Right renal cortex interstitium (tissue), 3 donors: ENCODE data around the gene MAP3K5. TPM values are rescaled to one million over a fixed set of nuclear protein-coding genes. Genes with fewer than 3 reads are reported as not detected.

Experiments used
- DNase-seq, 3 donors: peaks; one replicate each; pipeline ENCODE4 v3.0.0-alpha.2; 2013; ENCODE audit warnings: low read depth in 3 of 3, low spot score in 2 of 3
- polyA plus RNA-seq, 3 donors: library from polyadenylated mRNA; unstranded; fragments of 120-200 nt; gene quantifications; one replicate each; pipeline ENCODE4 v1.2.1, GENCODE V29; 2013; ENCODE audit not compliant: insufficient read length in 3 of 3

The MAP3K5 gene
- polyA plus RNA-seq, 3 donors: 6.1 to 6.5 (median 6.2) TPM

DNA sequence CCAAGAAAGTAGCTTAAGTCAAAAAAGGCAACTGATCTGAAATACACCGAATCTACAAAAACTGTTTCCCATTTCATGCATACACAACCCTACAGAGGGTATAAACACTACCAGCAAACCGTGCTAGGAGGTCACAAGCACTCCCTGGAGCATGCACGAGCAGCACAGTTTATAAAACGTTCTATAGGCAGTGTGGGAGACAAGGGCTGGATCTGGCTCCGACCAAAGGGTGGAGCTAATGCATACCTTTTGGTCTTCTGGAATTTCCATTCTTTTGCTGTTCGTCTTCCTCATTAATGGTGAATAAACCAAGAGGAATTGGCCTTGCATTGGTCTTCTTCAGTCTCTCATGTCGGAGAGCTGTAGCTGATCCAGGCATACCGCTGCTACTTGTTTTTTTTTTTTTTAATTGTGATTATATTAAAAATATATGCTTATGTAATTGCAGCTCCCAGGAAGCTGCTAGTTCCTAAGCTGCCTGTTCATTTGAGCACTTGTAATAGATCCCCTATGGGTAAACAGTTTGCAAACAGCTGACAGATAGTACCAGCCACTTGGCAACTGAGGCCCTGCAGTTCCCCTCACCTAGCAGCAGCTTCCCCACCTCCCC, 266.6 kb downstream of the MAP3K5 start:
- DNase-seq: no peak

DNA sequence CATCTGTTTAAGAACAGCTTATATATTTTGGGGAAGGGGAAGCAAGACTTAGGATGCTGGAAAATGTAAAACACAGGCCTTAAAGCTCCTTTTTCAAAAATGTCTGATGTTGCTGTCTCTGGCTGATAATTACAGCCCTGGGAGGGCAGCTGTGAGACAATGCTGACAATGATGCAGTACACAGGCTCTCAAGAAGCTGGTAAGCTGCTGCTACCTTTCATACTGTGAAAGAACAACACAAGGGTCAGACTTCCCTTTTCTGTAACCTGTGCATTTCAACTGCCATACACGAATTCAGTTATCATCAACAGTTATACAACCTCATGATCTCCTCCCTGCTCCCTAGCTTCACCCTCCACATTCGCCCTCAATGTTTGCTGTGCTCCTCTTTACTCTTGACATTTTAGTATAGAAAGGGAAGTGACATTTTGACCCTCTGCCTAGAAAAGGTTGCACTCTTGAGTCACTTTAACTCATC, 267.3 kb downstream of the MAP3K5 start:
- DNase-seq: no peak

DNA sequence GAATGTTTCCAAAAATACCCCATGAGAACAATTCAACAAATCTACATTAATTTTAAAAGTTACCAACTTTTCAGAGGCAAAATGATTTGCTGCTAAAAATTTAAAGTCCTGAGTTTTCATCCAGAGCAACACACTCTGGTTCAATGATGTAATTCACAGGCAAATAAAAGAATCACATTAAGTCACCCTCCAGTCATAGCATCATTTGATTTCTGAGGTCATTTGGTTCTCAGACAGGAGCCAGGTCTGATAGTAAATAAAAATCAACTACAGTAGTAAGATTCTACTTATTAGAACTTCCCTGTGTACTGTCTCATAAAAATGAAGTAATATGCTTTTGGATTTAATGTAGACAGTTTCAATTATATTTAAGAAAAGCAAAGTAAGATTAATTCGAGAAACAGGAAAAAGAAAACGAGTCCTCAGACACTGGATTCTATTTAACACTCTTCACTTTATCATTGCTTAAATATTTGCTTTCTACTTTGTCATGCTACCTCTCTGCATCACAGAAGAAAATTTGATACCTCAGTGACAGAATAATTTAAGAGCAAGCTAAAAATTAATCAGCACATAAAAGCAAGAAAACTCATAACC, 267.8 kb downstream of the MAP3K5 start:
- DNase-seq: no peak

- DNase-seq: no peak
Observed at GRCh38 chr6:136523196-136523595, 269.1 kb downstream of the MAP3K5 start.

- no peak for DNase-seq
Observed at GRCh38 chr6:136522636-136523035, 269.6 kb downstream of the MAP3K5 start.

DNA sequence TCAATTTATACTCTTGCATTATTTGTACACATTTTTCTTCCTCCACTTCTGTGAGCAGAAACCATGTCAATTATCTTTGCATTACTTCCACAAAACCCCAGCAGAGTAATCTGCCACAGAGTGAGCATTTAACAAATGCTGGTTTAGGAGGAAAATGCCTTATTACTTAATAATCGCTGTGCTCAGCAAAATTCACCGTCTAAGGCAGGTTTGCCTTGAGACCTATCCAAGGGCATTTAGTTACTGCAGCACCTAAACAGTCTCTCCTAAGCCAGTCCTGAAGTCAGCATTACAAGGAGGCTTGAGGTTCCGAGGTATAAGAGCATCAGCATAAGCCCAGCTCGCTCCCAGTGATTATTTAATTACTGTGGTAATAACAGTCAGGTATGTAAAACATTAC, 270.4 kb downstream of the MAP3K5 start:
- no peak for DNase-seq

DNA sequence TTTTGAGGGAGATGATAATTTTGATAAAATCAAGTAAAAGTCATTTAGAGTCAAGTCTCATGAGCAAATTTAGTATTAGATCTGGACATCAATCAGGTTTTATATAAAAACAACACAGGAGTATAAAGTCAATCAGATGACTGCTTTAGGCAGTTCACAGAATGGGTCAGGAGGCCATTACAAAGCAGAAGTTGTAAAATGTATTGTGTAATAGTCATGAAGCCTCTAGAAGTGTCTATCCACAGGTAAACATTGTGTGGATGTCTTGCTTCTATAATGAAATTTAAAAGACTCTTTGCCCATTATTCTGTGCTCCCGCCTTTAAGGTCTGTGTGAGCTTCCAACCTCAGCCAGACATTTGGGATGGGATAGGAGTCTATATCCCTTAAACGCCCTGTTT, 270.9 kb downstream of the MAP3K5 start:
- no peak for DNase-seq

DNA sequence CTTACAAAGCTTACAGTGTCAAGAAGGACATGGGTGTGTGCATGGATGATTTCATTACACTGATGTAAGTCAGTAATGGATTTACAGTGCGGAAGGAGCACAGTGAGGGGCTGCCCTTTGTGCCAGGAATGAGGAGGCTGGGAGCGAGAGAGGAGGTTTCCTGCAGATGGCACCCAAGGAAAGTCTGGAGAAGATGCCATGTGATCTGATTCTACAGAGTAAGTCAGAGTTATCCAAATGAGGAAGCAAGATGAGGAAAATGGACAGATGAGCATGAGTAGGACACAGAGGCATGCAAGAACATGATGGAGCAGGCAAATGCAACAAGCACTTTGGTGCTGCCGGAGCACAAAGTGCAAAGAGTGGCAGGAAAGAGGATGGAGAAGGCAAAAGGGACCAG, 271.8 kb downstream of the MAP3K5 start:
- DNase-seq: no peak

DNA sequence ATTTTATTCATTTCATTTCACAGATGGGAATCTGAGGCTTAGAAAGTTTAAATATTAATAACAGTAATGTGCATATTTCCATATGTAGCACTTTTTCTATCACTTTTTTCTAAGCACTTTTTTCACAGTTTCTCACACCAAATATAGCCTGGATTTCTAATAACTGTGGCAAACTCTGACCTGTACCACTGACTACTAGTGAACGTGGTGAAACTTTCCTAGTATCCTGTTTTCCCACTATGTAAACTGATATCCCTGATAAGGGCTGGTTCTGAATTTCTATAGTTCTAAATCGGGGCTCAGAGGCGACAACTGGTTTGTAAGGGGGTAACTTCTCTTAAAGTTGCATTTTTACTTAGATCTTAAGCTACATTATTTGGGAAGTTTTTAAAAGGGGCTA, 274.7 kb downstream of the MAP3K5 start:
- no peak for DNase-seq

DNA sequence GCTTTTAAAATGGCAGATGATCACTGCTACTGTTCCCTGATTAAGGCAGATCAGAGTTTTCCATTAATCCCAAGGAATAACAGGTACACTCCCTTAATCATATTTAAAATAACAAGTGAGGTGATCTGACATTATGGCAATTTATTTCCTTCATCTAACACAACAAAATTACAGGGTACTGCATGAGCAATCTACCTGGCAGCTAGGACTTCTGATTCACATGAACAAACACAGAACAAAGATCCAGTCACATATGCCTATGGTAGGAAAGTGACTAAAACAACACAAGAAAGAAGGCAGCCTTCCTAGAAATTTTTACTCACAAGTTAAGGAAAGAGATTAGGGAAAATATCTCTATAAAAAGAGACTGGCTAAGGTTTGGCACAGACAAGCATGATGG, 275.3 kb downstream of the MAP3K5 start:
- no peak for DNase-seq

- no peak for DNase-seq
Observed at GRCh38 chr6:136514591-136514990, 277.7 kb downstream of the MAP3K5 start.

- no peak for DNase-seq
Observed at GRCh38 chr6:136511926-136512325, 280.4 kb downstream of the MAP3K5 start.

DNA sequence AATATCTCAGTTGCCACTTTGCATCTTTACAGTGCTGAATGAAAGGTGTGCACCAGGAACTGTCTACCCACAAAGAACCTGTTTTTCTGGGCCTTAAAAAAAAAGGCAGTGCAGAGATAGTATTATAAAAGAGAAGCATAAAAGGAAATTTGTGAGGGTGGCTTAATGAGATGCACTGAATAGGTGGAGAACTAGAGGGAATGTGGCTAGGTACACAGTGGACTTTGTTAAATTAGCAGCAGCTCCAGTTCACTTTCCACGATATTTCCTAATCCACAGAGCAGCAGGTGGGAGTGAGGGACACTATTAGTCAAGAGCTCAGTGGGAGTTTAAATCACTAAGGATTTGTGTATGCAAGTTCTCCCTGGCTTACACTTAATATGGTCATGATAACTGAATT, 280.9 kb downstream of the MAP3K5 start:
- no peak for DNase-seq

GRCh38 chr6:136510782-136511181, 281.5 kb downstream of the MAP3K5 start:
- no peak for DNase-seq

- no peak for DNase-seq
Observed at GRCh38 chr6:136510299-136510698, 282.0 kb downstream of the MAP3K5 start.

GRCh38 chr6:136508725-136509392, 283.4 kb downstream of the MAP3K5 start:
- DNase-seq: no peak

Other genes starting within 250 kb of the MAP3K5 start
- 10 to 100 TPM; 31.5 to 33.7 (median 33.2) TPM for gene MAP7, start 242.1 kb downstream of the MAP3K5 start, polyA plus RNA-seq
- gene PEX7, start 30.1 kb upstream of the MAP3K5 start, polyA plus RNA-seq: 10 to 100 TPM; 13.8 to 16.7 (median 14.1) TPM
- gene SLC35D3, start 129.8 kb upstream of the MAP3K5 start, polyA plus RNA-seq: under 1 TPM in 2 of 3 donors, not detected in 1; 0.08 to 0.11 TPM